Natural killer cell (primary cell): ENCODE data around the gene SYNPO2L. TPM values are rescaled to one million over a fixed set of nuclear protein-coding genes. Genes with fewer than 3 reads are reported as not detected.

ENCODE experiments used
- ATAC-seq, 3 donors: fragments of 150-1000 bp in 2 of 3; fragments of 200-7000 bp in 1 of 3; cut with Tn5 transposase; 1 replicate in 1 of 3; 2 replicates in 2 of 3; pipeline ENCODE4 v1.10.0; 2021; ENCODE audit warnings: mild to moderate bottlenecking in 2 of 3, moderate library complexity in 2 of 3
- DNase-seq, 2 donors: peaks; one replicate each; pipeline versions ENCODE4 v3.0.0 to v3.0.0-alpha.2; 2013 to 2021; ENCODE audit warnings: mixed read lengths in 1 of 2
- H3K27ac ChIP-seq: one replicate; pipeline ENCODE4 v1.5.1; 2013; ENCODE audit warnings: mild to moderate bottlenecking, low read length
- H3K27me3 ChIP-seq: one replicate; pipeline ENCODE4 v1.6.1; 2013; ENCODE audit warnings: low read length; ENCODE audit not compliant: control insufficient read depth, insufficient read depth
- H3K36me3 ChIP-seq: one replicate; pipeline ENCODE4 v1.6.1; 2013; ENCODE audit warnings: low read length; ENCODE audit not compliant: control insufficient read depth, insufficient read depth
- H3K4me1 ChIP-seq: one replicate; pipeline ENCODE4 v1.6.1; 2013; ENCODE audit warnings: low read length; ENCODE audit not compliant: control insufficient read depth, insufficient read depth
- H3K4me3 ChIP-seq: one replicate; pipeline ENCODE4 v1.5.1; 2013; ENCODE audit warnings: low read length
- H3K9me3 ChIP-seq: one replicate; pipeline ENCODE4 v1.6.1; 2013; ENCODE audit warnings: low read length; ENCODE audit not compliant: control insufficient read depth, insufficient read depth
- H3K27ac Mint-ChIP-seq, 2 donors: one replicate each; pipeline ENCODE4 v1.8.0; 2022; ENCODE audit warnings: mild to moderate bottlenecking in 2 of 2, mixed read lengths in 2 of 2, moderate library complexity in 1 of 2
- H3K27me3 Mint-ChIP-seq, 2 donors: one replicate each; pipeline ENCODE4 v1.8.0; 2022; ENCODE audit warnings: low read depth in 2 of 2, mixed read lengths in 2 of 2
- H3K36me3 Mint-ChIP-seq: one replicate; pipeline ENCODE4 v1.8.0; 2022; ENCODE audit warnings: mixed read lengths
- H3K4me1 Mint-ChIP-seq, 2 donors: one replicate each; pipeline ENCODE4 v1.8.0; 2022; ENCODE audit warnings: mixed read lengths in 2 of 2
- H3K4me3 Mint-ChIP-seq: one replicate; pipeline ENCODE4 v1.8.0; 2022; ENCODE audit warnings: mild to moderate bottlenecking, moderate library complexity, mixed read lengths
- H3K9me3 Mint-ChIP-seq, 2 donors: one replicate each; pipeline ENCODE4 v1.8.0; 2022; ENCODE audit warnings: mixed read lengths in 2 of 2
- CTCF ChIP-seq: fragments of 200-600 bp; IDR thresholded peaks from one replicate; pipeline ENCODE4 v1.8.0; 2022; ENCODE audit warnings: antibody characterized with exemption
- WGBS: methylation state at CpG from one replicate; pipeline ENCODE4 v1.1.7; 2013; ENCODE audit warnings: missing lambda C conversion rate; ENCODE audit not compliant: insufficient coverage; 5-methylcytosine and 5-hydroxymethylcytosine counted together
- intact Hi-C: fragments of 100-400 bp; cut with micrococcal nuclease; formaldehyde crosslinking; loops from one replicate; pipeline ENCODE4 v1.14.2; 2022
- total RNA-seq, 4 donors: library from RNA; stranded (reverse); fragments of 120-200 nt in 1 of 4; gene quantifications; one replicate each; pipeline versions ENCODE4 v1.2.3 to v1.2.4, GENCODE V29; 2013 to 2022

The SYNPO2L gene
- total RNA-seq, 3 donors from 2014 or later (not counting 1 experiment from before 2014, with no cell fraction given): not detected

- no peaks in the 10 kb centered on the region for H3K36me3 ChIP-seq
- H3K4me1 Mint-ChIP-seq: peaks cover 0 to 19% of the 10 kb centered on the region in 2 donors
- no peak overlapping the region for H3K27ac ChIP-seq
- H3K27ac Mint-ChIP-seq: peak overlapping the region in 1 of 2 donors; percentile 87
- H3K4me1 ChIP-seq: peaks cover 14% of the 10 kb centered on the region
- no peaks in the 10 kb centered on the region for H3K27me3 Mint-ChIP-seq
- peak overlapping the region; percentile 90 for H3K4me3 Mint-ChIP-seq
- ATAC-seq: peak in 2 of 3 donors; percentile 14 to 38
- H3K27me3 ChIP-seq: no peaks in the 10 kb centered on the region
- intact Hi-C loops: no loop called here
- no peak for TF ChIP-seq CTCF
- H3K9me3 ChIP-seq: no peaks in the 10 kb centered on the region
- 45% methylated on average over 35 of the region's 35 CpGs for WGBS
- DNase-seq: no peak
- no peaks in the 10 kb centered on the region for H3K36me3 Mint-ChIP-seq
- peak overlapping the region; percentile 54 for H3K4me3 ChIP-seq
- no peaks in the 10 kb centered on the region for H3K9me3 Mint-ChIP-seq
Observed at GRCh38 chr10:73647875-73648651, 7.8 kb downstream of the SYNPO2L start.

DNA sequence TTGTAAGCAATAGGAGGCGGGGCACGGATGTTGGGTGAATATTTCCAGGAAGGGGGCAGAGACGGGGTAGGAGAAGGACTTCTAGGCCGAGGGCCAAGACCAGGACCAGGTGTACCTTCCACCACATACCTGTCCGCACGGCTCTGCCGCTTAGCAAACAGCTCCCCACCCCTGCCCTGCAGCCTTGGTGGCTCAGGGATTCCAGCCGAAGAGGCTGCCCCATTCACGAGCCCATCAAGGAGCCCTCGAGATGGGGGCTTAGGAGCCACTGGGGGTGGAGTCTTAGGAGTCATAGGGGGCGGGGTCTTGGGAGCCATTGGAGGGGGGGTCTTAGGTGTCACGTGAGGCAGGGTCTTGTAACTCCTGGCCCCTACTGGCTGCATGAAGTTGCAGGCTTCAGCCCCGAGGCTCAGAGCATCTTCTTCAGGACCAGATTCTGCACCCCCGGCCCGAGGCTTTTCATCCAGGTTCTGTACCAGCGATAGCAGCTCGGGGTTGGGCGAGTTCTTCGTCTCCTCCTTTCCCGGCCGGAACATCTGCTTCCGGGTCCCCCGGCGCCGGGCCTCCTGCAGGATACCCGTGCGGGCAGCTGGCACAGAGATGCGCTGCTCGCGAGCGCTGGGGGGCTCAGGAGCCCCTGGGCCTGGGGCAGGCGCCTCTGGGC, 8.5 kb downstream of the SYNPO2L start:
- WGBS: 22% methylated on average over 32 of the region's 32 CpGs
- H3K27ac Mint-ChIP-seq: peak overlapping the region in 1 of 2 donors; percentile 87
- no peaks in the 10 kb centered on the region for H3K36me3 Mint-ChIP-seq
- intact Hi-C loops: no loop called here
- Histone ChIP-seq H3K36me3 (no peaks in the 10 kb centered on the region), H3K27me3 (no peaks in the 10 kb centered on the region), H3K27ac (no peak overlapping the region), H3K4me1 (peaks cover 14% of the 10 kb centered on the region), H3K9me3 (no peaks in the 10 kb centered on the region), H3K4me3 (peak overlapping the region; percentile 54)
- peaks cover 0 to 19% of the 10 kb centered on the region in 2 donors for H3K4me1 Mint-ChIP-seq
- ATAC-seq (peak in 2 of 3 donors; percentile 41 to 43), DNase-seq (peak in 1 of 2 donors; percentile 45)
- no peaks in the 10 kb centered on the region for H3K27me3 Mint-ChIP-seq
- peak overlapping the region; percentile 90 for H3K4me3 Mint-ChIP-seq
- H3K9me3 Mint-ChIP-seq: no peaks in the 10 kb centered on the region
- TF ChIP-seq CTCF: no peak

DNA sequence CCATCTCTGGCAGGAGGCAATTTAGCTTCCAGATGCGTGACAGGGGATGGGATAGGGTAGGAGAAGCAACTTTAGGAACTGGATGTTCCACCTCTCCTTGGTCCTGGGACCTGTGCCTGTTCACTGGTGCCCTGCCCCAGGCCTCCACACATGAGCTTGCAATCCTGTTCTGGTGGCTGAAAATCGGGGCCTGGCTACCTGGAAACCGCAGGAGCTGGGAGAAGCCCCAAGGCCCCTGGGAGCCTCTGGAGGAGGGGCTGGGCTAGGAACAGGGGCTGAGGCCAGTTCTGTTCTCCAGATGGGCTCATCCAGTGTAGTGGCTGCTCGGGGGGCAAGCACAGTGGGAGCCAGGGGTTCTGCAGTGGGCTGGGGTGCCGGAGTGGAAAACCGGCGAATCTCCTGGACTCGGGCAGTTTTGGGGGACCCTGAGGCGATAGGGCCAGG, 9.2 kb downstream of the SYNPO2L start:
- H3K9me3 ChIP-seq: no peaks in the 10 kb centered on the region
- H3K4me3 ChIP-seq: no peak overlapping the region
- ATAC-seq (no peak), DNase-seq (no peak)
- Mint-ChIP-seq H3K4me1 (peaks cover 0 to 19% of the 10 kb centered on the region in 2 donors), H3K4me3 (peak overlapping the region; percentile 77), H3K27ac (peak overlapping the region in 1 of 2 donors; percentile 87), H3K36me3 (no peaks in the 10 kb centered on the region), H3K9me3 (no peaks in the 10 kb centered on the region), H3K27me3 (no peaks in the 10 kb centered on the region)
- no peak for TF ChIP-seq CTCF
- intact Hi-C loops: no loop called here
- H3K36me3 ChIP-seq: no peaks in the 10 kb centered on the region
- H3K27me3 ChIP-seq: no peaks in the 10 kb centered on the region
- 95% methylated on average over 9 of the region's 9 CpGs for WGBS
- H3K4me1 ChIP-seq: peaks cover 14% of the 10 kb centered on the region
- H3K27ac ChIP-seq: no peak overlapping the region
